Fibroblast of lung (primary cell): Measurements from ENCODE around the gene RILPL2. TPM values are rescaled to one million over a fixed set of nuclear protein-coding genes. Genes with fewer than 3 reads are reported as not detected.

ENCODE experiments used
- DNase-seq, 2 donors: peaks; one replicate each; pipeline versions ENCODE4 v3.0.0 to v3.0.0-alpha.2; 2010; ENCODE audit warnings: low read depth in 2 of 2
- H2AFZ ChIP-seq: 2 replicates; pipeline ENCODE4 v1.5.1; 2012; ENCODE audit warnings: low read length, control low read depth, inconsistent platforms
- H3K27ac ChIP-seq: 2 replicates; pipeline ENCODE4 v1.5.1; 2011; ENCODE audit warnings: low read length, control low read depth; ENCODE audit not compliant: insufficient read depth
- H3K27me3 ChIP-seq: 2 replicates; pipeline ENCODE4 v1.5.1; 2011; ENCODE audit warnings: mild to moderate bottlenecking, low read length; ENCODE audit not compliant: control insufficient read depth, insufficient read depth
- H3K36me3 ChIP-seq: 2 replicates; pipeline ENCODE4 v1.5.1; 2011; ENCODE audit warnings: low read length; ENCODE audit not compliant: control insufficient read depth, insufficient read depth
- H3K4me1 ChIP-seq: 2 replicates; pipeline ENCODE4 v1.5.1; 2011; ENCODE audit warnings: low read length; ENCODE audit not compliant: control insufficient read depth, insufficient read depth; ENCODE audit errors: extremely low read depth
- H3K4me2 ChIP-seq: 2 replicates; pipeline ENCODE4 v1.5.1; 2011; ENCODE audit warnings: low read length, control low read depth; ENCODE audit not compliant: insufficient read depth; ENCODE audit errors: extremely low read depth
- H3K4me3 ChIP-seq, 4 experiments: fragments of 200-600 bp in 1 of 4; sonication (generic) in 1 of 4; replicated peaks in 1 of 4; 2 replicates each; pipeline ENCODE4 v1.5.1; 2011 to 2016; ENCODE audit warnings: low read length in 4 of 4, low read depth in 3 of 4, mild to moderate bottlenecking in 3 of 4, control low read depth in 2 of 4, inconsistent platforms in 1 of 4, mixed read lengths in 1 of 4; ENCODE audit not compliant: insufficient read depth in 1 of 4; ENCODE audit errors: control extremely low read depth in 1 of 4
- H3K79me2 ChIP-seq: 2 replicates; pipeline ENCODE4 v1.5.1; 2012; ENCODE audit warnings: mild to moderate bottlenecking, low read length, inconsistent platforms; ENCODE audit not compliant: control insufficient read depth, insufficient read depth
- H3K9ac ChIP-seq: 2 replicates; pipeline ENCODE4 v1.5.1; 2011; ENCODE audit warnings: mild to moderate bottlenecking, low read length, control low read depth; ENCODE audit not compliant: insufficient read depth
- H3K9me3 ChIP-seq: 2 replicates; pipeline ENCODE4 v1.5.1; 2012; ENCODE audit warnings: low read depth, low read length; ENCODE audit not compliant: control insufficient read depth, insufficient read depth
- H4K20me1 ChIP-seq: 2 replicates; pipeline ENCODE4 v1.5.1; 2011; ENCODE audit warnings: low read length; ENCODE audit not compliant: control insufficient read depth, insufficient read depth; ENCODE audit errors: extremely low read depth
- CTCF ChIP-seq, 2 donors: IDR thresholded peaks in 1 of 2; conservative IDR thresholded peaks in 1 of 2; 1 replicate in 1 of 2; 2 replicates in 1 of 2; pipeline ENCODE4 v1.5.1; 2011 to 2012; ENCODE audit warnings: low read length in 2 of 2, control low read depth in 1 of 2, inconsistent platforms in 1 of 2, low read depth in 1 of 2, mild to moderate bottlenecking in 1 of 2
- EZH2 ChIP-seq: IDR thresholded peaks from 2 replicates; pipeline ENCODE4 v1.5.1; 2012; ENCODE audit warnings: low read length, control low read depth, mild to moderate bottlenecking; ENCODE audit errors: missing control alignments
- polyA plus RNA-seq, 2 donors: library from polyadenylated mRNA; depleted of rRNA in 1 of 2; stranded (reverse) in 1 of 2; unstranded in 1 of 2; fragments of >200 nt; gene quantifications; 2 replicates each; pipeline ENCODE4 v1.2.1, GENCODE V29; 2011 to 2012; ENCODE audit warnings: missing spikeins in 1 of 2
- total RNA-seq: library from RNA; depleted of rRNA; stranded (reverse); fragments of >200 nt; gene quantifications from 2 replicates; pipeline ENCODE4 v1.2.1, GENCODE V29; 2014

RILPL2 gene
- total and polyA plus RNA-seq, 2 donors (not counting 1 experiment from before 2014, with no cell fraction given): 3.7 to 4.5 TPM

GRCh38 chr12:123474485-123475245 lies 38.2 kb upstream of the RILPL2 start:
- H3K27ac ChIP-seq: no peak overlapping the region
- no peak for DNase-seq
- no peaks in the 10 kb centered on the region for H3K79me2 ChIP-seq
- H3K9me3 ChIP-seq: no peaks in the 10 kb centered on the region
- H3K9ac ChIP-seq: peak overlapping the region; percentile 7
- H4K20me1 ChIP-seq: no peaks in the 10 kb centered on the region
- no peaks in the 10 kb centered on the region for H3K27me3 ChIP-seq
- no peak for TF ChIP-seq EZH2
- no peak for TF ChIP-seq CTCF (conservative IDR thresholded peaks at IDR 0.05 in 1 of 2, IDR thresholded peaks at IDR 0.05 in 1 of 2; ENCODE audit: low read depth in 1 of 2, low read length in 2 of 2)
- no peak overlapping the region for H3K4me2 ChIP-seq
- H3K4me1 ChIP-seq: peaks cover 4% of the 10 kb centered on the region
- no peak overlapping the region for H3K4me3 ChIP-seq
- H2AFZ ChIP-seq: no peak overlapping the region
- H3K36me3 ChIP-seq: peaks cover 10% of the 10 kb centered on the region

- peaks cover 4% of the 10 kb centered on the region for H3K4me1 ChIP-seq
- no peak overlapping the region for H2AFZ ChIP-seq
- peaks cover 10% of the 10 kb centered on the region for H3K36me3 ChIP-seq
- no peaks in the 10 kb centered on the region for H3K79me2 ChIP-seq
- H3K4me3 ChIP-seq: no peak overlapping the region
- H3K9me3 ChIP-seq: no peaks in the 10 kb centered on the region
- H3K4me2 ChIP-seq: no peak overlapping the region
- no peak for TF ChIP-seq EZH2
- TF ChIP-seq CTCF (conservative IDR thresholded peaks at IDR 0.05 in 1 of 2, IDR thresholded peaks at IDR 0.05 in 1 of 2; ENCODE audit: low read depth in 1 of 2, low read length in 2 of 2): no peak
- no peak overlapping the region for H3K9ac ChIP-seq
- no peak for DNase-seq
- H3K27ac ChIP-seq: no peak overlapping the region
- H3K27me3 ChIP-seq: no peaks in the 10 kb centered on the region
- no peaks in the 10 kb centered on the region for H4K20me1 ChIP-seq
These were observed 36.0 kb upstream of the RILPL2 start for GRCh38 chr12:123472438-123472849.

- Histone ChIP-seq H3K9me3 (no peaks in the 10 kb centered on the region), H3K9ac (no peak overlapping the region), H3K79me2 (no peaks in the 10 kb centered on the region), H3K4me3 (no peak overlapping the region), H3K4me2 (no peak overlapping the region), H3K36me3 (peaks cover 7% of the 10 kb centered on the region), H4K20me1 (no peaks in the 10 kb centered on the region), H3K27me3 (no peaks in the 10 kb centered on the region), H2AFZ (no peak overlapping the region), H3K27ac (no peak overlapping the region), H3K4me1 (peaks cover 4% of the 10 kb centered on the region)
- peak; percentile 75 to 83 for DNase-seq
- TF ChIP-seq EZH2 (no peak), CTCF (conservative IDR thresholded peaks at IDR 0.05 in 1 of 2, IDR thresholded peaks at IDR 0.05 in 1 of 2; ENCODE audit: low read depth in 1 of 2, low read length in 2 of 2) (no peak)
These were observed 35.0 kb upstream of the RILPL2 start for GRCh38 chr12:123471374-123472068.
